Muscle of back (tissue), 11 donors: ENCODE data around the gene SEC14L1. TPM values are rescaled to one million over a fixed set of nuclear protein-coding genes. Genes with fewer than 3 reads are reported as not detected.
A peak's percentile ranks its signal among the peaks of the same experiment; 100 is the strongest.

Source experiments
- DNase-seq, 3 donors: peaks; one replicate each; pipeline versions ENCODE4 v3.0.0 to v3.0.0-alpha.2; 2013
- polyA plus RNA-seq, 10 donors: library from polyadenylated mRNA; unstranded; fragments of 120-200 nt; gene quantifications; one replicate each; pipeline ENCODE4 v1.2.1, GENCODE V29; 2013; ENCODE audit not compliant: insufficient read length in 10 of 10

The SEC14L1 gene
- polyA plus RNA-seq, 10 donors, result 65.2 to 96.2 (median 75.5) TPM

- no peak for DNase-seq
These were observed 28.9 kb upstream of the SEC14L1 start for GRCh38 chr17:77111934-77112296.

GRCh38 chr17:77115510-77115909 is 25.3 kb upstream of the SEC14L1 start:
- DNase-seq, result peak in 1 of 3 donors; percentile 59

GRCh38 chr17:77115947-77116346 is 24.8 kb upstream of the SEC14L1 start:
- DNase-seq, result no peak

- DNase-seq, result no peak
These were observed 24.4 kb upstream of the SEC14L1 start for GRCh38 chr17:77116371-77116860.

GRCh38 chr17:77117415-77117814 is 23.4 kb upstream of the SEC14L1 start:
- no peak for DNase-seq

GRCh38 chr17:77118251-77118928 is 22.4 kb upstream of the SEC14L1 start:
- peak in 2 of 3 donors; percentile 31 to 55 for DNase-seq

GRCh38 chr17:77119668-77120301 is 21.0 kb upstream of the SEC14L1 start:
- no peak for DNase-seq

- no peak for DNase-seq
These were observed 19.9 kb upstream of the SEC14L1 start for GRCh38 chr17:77120868-77121267.

GRCh38 chr17:77124192-77124889 is 16.4 kb upstream of the SEC14L1 start:
- peak in 2 of 3 donors; percentile 56 to 63 for DNase-seq

GRCh38 chr17:77125432-77125901 is 15.3 kb upstream of the SEC14L1 start:
- DNase-seq, result peak; percentile 22 to 92 (median 71)

- no peak for DNase-seq
These were observed 14.2 kb upstream of the SEC14L1 start for GRCh38 chr17:77126519-77126918.

- peak in 1 of 3 donors; percentile 76 for DNase-seq
These were observed 12.9 kb upstream of the SEC14L1 start for GRCh38 chr17:77127735-77128361.

- peak in 2 of 3 donors; percentile 68 to 85 for DNase-seq
These were observed 11.7 kb upstream of the SEC14L1 start for GRCh38 chr17:77128896-77129567.

GRCh38 chr17:77129568-77130301 is 11.0 kb upstream of the SEC14L1 start:
- peak; percentile 83 to 94 (median 89) for DNase-seq

GRCh38 chr17:77130525-77130924 is 10.2 kb upstream of the SEC14L1 start:
- DNase-seq, result peak in 1 of 3 donors; percentile 45

- DNase-seq, result peak; percentile 83 to 95 (median 92)
These were observed 8.9 kb upstream of the SEC14L1 start for GRCh38 chr17:77131904-77132303.

GRCh38 chr17:77132411-77133086 is 8.2 kb upstream of the SEC14L1 start:
- DNase-seq, result peak in 1 of 3 donors; percentile 42

GRCh38 chr17:77133087-77133638 is 7.6 kb upstream of the SEC14L1 start:
- DNase-seq, result no peak

- no peak for DNase-seq
These were observed 4.4 kb upstream of the SEC14L1 start for GRCh38 chr17:77136420-77136767.

GRCh38 chr17:77137111-77137510 is 3.7 kb upstream of the SEC14L1 start:
- no peak for DNase-seq
